Mammary epithelial cell (primary cell): Measurements from ENCODE around the gene POLDIP3.
"Not testable (repeated sequence)": the region's sequence is repeated elsewhere in the genome, so short reads cannot be mapped to it uniquely, and the experiment has no call there.

ENCODE experiments used
- CTCF ChIP-seq, 2 donors: IDR thresholded peaks in 1 of 2; conservative IDR thresholded peaks in 1 of 2; 2 replicates each; pipeline ENCODE4 v1.5.1; 2011 to 2012; ENCODE audit warnings: inconsistent platforms in 2 of 2, low read length in 2 of 2, mild to moderate bottlenecking in 2 of 2, control low read depth in 1 of 2, low read depth in 1 of 2; ENCODE audit not compliant: insufficient read depth in 1 of 2; ENCODE audit errors: extremely low read depth in 1 of 2
- EZH2 ChIP-seq: IDR thresholded peaks from 2 replicates; pipeline ENCODE4 v1.6.1; 2012; ENCODE audit warnings: low read length, inconsistent platforms, borderline replicate concordance

GRCh38 chr22:42571068-42571467, 43.6 kb downstream of the POLDIP3 start:
- TF ChIP-seq CTCF (conservative IDR thresholded peaks at IDR 0.05 in 1 of 2, IDR thresholded peaks at IDR 0.05 in 1 of 2; ENCODE audit: extremely low read depth in 1 of 2, insufficient read depth in 1 of 2, low read depth in 1 of 2, low read length in 2 of 2); EZH2: not testable (repeated sequence)
